H1 (cell line): Measurements from ENCODE around the gene DSTN. TPM values are rescaled to one million over a fixed set of nuclear protein-coding genes. Genes with fewer than 3 reads are reported as not detected.

Source experiments
- CEBPB ChIP-seq: IDR thresholded peaks from 2 replicates; pipeline ENCODE4 v1.6.1; 2012; ENCODE audit warnings: low read depth, low read length
- GABPA ChIP-seq: IDR thresholded peaks from 2 replicates; pipeline ENCODE4 v1.6.1; 2011; ENCODE audit warnings: mild to moderate bottlenecking, low read length, moderate library complexity, borderline replicate concordance; ENCODE audit not compliant: insufficient read depth
- SIRT6 ChIP-seq: IDR thresholded peaks from one replicate; pipeline ENCODE4 v1.7.1; 2012; ENCODE audit warnings: low read length, inconsistent platforms
- polyA plus RNA-seq, 7 experiments: library from polyadenylated mRNA; depleted of rRNA in 3 of 7; stranded (reverse) in 5 of 7; unstranded in 2 of 7; fragments of >200 nt in 5 of 7; fragments of 200-250 nt in 2 of 7; gene quantifications; 1 replicate in 5 of 7; 2 replicates in 1 of 7; 4 replicates in 1 of 7; pipeline versions ENCODE4 v1.2.1 to v1.2.3, GENCODE V29; 2011 to 2013; ENCODE audit warnings: missing spikeins in 2 of 7, mixed read lengths in 2 of 7
- total RNA-seq: library from RNA; stranded (reverse); fragmentation: NEBNext Ultra II Directional; extraction: Animal tissue kit (Norgen Biotek cat#: 25700); gene quantifications from 2 replicates; pipeline ENCODE4 v1.2.1, GENCODE V29; 2021

The DSTN gene
- total and polyA plus RNA-seq, 2 of the 8 experiments (the other 6 are each of a cell fraction or from before 2014, with no cell fraction given): 43.3 to 208 TPM

DNA sequence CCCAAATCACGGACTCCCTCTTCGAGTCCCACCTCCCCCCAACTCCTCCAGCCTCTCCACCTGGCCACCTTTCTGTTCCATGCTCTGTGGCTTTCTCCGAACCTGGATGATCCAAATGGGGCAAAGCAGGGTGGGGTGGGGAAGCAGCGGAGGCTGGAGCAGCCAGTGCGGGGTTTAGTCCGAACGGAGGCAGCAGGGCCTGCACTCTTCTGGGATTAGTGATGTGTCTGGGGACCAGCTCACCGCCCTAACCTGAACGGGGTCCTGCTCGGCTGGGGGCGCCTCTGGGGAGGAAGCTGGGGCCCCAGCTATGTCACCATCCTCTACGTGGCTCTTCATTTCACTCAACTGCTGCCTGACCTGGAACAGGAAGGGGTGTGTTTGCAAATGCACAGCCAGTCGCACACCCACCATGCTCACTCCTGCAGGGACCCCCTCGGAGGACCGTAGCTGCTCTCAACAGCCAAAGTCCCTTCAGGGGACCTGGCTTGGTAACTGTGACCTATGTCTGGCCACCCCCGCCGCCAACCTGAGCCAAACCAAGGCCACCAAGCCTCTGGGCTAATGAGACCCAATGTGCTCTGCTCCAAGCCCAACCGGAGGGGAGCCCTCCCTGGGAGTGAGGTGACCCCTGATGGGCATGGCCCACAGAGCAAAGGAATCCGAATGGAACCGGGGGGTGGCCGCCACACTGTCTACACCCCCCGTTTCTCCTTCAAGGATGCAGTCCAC is 46.8 kb downstream of the DSTN start (continued):
- TF ChIP-seq CEBPB (no peak), GABPA (no peak), SIRT6 (no peak)
